ENCODE results near the gene INS.

The INS gene

GRCh38 chr11:2164861-2165555 lies 4.0 kb upstream of the INS start:
- no peak for DNase-seq (ENCODE audit: low read depth in 2 of 2)

- DNase-seq (ENCODE audit: low read depth in 2 of 2), result no peak
These were observed 3.1 kb upstream of the INS start for GRCh38 chr11:2164081-2164480.

DNA sequence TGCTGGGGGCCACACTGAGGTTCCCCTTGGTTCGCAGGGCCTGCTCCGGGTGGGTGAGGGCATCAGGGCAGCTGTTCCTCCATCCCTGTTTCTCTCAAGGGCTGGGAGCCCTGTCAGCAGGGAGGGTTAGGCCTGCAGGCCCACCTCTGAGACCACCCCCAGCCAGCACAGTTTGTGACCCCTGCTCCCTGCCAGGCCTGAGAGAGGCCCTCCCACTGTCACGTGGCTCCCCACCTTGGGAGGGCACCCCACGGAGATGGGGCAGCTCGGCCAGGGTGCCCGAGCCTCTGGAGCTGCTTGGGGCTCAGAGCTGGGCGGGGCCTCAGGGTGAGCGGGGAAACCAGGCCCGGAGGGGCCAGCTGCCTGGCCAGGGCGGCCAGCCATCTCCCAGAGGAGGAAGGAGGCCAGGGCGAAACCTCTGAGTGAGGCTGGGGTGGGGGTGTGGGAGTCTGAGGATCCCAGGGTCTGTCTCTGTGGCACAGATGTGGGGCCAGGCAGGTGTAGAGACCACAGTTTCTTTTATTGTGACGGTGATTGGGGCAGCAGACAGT lies 2.5 kb upstream of the INS start:
- DNase-seq (ENCODE audit: low read depth in 2 of 2), result no peak

- DNase-seq (ENCODE audit: low read depth in 2 of 2), result no peak
These were observed 1.2 kb downstream of the INS start for GRCh38 chr11:2159536-2160413.

DNA sequence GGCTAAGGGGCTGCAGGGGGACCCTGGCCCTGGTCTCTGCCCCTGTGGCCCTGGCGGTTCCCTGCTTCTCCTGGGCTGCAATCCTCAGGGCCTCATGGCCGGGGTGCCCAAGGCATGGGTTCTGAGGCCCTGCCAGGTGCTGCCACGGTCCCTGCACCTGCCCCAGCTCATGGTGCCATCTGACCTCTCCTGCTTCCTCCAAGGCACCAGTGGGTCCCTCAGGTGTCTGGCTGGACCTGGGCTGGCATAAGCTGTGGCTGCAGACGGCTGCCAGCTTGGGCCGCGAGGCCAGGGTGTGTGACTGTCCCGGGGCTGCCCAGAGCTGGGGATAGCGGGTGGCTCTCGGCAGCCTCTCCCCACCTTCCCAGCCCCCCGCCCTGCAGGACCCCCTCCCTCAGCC lies 2.0 kb downstream of the INS start:
- DNase-seq (ENCODE audit: low read depth in 2 of 2), result no peak

DNA sequence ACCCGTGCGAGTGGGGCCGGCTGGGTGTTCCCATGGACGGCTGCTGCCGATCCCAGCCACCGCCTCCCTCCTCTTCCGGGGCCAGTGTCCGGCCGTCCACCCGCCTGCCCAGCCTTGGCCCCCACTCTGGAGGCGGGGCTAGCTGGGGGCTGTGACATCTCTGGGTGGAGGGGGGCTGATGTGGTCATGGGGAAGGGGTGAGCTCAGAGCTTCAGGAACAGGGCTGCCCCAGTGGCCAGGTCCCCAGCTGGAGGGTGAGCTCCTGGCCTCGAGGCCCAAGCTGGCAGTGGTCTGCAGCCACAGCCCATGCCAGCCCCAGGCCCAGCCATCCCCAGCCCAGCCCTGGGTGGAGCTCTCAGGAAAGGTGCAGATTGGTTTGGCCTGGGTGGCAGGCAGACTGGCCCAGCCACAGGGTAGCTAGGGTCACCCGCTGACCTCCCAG lies 2.7 kb downstream of the INS start:
- DNase-seq (ENCODE audit: low read depth in 2 of 2), result no peak

DNA sequence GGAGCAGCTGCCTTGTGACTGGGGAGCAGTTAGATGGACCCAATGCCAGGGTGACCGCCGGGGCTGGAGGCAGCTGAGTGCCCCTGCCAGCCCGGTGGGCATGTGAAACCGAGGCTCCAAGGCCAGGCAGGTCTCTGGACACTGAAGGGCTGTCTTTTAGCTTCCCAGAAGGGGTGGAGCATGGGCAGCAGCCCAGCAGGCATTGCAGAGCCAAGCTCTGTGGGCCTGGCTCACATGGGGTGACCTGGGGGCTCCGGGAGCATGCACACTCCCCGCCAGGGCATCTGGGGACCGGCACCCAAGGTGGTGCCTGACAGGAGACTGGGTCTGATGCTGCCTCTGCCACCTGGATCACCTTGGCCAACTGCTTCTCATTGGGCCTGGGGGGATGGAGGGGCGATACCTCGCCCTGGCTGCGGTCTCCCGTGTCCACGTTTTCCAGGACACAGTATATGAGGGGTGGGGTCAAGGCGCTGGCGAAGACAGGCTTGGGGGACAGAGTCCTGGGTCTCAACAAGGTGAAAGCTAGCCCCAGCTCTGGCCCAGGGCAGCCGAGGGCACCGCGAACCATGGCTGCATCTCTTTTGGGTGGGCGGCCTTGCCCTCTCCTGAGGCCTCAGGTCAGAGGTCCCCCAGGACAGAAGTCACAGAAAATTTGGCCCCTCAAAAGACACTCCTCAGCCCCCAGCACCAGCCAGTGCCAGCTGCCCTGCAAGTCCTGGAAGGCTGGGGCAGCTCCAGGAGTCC lies 3.5 kb downstream of the INS start:
- DNase-seq (ENCODE audit: low read depth in 2 of 2), result no peak

DNA sequence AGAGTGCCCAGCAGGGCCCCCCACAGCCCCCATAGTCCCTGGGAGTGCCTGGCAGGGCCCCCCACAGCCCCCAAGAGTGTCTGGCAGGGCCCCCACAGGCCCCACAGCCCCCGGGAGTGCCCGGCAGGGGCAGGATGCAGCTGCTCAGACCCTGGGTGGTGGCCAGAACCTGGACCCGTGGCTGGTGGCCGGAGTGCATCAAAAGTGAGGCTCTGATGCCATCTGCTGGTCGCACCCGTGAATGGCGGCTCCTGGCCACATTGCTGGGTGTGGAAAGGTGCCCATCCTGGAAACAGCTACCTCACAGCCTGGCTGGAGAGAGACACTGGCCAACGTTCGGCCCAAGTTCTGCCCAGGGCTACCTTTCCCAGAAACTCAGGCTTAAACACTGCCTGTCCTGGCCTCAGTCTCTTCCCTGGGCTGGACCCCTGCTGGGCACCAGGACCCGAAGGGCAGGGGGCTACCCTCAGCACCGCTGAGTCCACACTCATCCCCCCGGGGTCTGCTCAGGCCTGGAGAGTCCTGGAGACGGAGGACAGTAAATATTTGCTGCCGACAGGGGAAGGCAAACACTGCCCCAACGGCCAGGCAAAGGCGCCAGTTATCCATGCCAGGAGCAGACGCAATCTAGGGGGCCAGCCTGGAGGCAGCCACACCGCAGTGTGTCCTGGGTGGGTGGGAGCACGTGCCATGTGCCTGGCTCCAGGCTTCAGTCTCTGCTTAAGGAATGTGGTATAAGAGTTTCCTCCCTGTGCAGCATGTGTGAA lies 4.4 kb downstream of the INS start:
- DNase-seq (ENCODE audit: low read depth in 2 of 2), result peak; percentile 37 to 63

DNA sequence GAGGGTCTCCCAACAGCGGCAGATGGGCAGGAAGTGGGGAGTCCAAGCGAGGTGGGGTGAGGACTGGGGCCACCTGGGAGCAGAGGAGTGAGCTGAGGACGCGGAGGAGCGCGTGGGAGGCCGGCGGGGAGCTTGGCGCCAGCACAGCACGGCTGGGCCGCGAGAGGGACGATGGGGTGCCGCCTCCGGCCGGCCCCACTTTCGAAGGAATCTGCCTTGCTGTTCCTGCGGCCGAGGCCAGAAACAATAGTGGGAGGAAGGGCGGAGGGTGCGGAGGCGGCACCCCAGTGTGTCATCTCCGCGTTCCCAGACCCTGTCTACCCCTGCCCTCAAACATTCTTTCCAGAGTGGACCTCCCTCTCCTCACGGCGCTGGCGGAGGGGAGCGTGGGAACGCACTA lies 5.5 kb downstream of the INS start:
- DNase-seq (ENCODE audit: low read depth in 2 of 2), result no peak

DNA sequence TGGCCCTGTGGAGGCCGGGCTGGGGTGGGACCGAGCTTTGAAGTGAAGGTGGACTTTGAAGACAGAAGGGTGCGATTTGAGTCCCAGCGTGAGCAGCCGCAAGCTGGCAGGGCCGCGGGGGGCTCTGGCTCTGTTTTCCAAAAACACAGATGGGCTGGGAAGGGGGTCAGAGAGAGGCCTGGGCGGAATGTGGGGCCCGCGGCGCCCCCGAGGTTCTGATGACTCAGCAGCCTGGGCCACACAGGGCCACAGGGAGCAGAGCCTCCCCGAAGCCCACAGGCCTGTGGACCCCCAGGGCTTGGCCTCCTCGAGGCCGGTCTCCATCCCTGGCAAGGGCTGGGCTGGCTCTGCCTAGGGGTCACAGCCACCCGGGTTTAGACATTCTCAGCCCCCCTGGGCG lies 6.1 kb downstream of the INS start:
- DNase-seq (ENCODE audit: low read depth in 2 of 2), result no peak

DNA sequence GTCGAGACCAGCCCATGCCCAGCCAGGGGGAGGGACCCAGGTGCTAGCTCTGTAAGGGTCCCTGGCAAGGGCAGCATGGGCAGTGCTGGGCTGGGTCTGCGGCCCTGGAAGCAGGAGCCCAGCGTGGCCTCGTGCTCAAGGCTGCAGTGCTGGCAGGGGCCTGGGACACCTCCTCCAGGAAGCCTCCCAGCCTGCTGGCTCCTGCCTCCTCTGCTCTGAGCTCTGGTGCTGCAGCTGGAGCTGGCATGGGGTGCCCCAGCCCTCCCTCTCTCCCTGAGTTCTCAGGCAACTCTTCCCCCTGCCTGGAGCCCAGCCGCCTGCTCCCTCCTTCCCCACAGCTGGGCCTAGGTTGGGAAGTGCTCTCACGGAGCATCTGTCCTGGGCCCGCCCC lies 6.8 kb downstream of the INS start:
- DNase-seq (ENCODE audit: low read depth in 2 of 2), result no peak

- DNase-seq (ENCODE audit: low read depth in 2 of 2), result no peak
These were observed 7.3 kb downstream of the INS start for GRCh38 chr11:2153581-2154194.

DNA sequence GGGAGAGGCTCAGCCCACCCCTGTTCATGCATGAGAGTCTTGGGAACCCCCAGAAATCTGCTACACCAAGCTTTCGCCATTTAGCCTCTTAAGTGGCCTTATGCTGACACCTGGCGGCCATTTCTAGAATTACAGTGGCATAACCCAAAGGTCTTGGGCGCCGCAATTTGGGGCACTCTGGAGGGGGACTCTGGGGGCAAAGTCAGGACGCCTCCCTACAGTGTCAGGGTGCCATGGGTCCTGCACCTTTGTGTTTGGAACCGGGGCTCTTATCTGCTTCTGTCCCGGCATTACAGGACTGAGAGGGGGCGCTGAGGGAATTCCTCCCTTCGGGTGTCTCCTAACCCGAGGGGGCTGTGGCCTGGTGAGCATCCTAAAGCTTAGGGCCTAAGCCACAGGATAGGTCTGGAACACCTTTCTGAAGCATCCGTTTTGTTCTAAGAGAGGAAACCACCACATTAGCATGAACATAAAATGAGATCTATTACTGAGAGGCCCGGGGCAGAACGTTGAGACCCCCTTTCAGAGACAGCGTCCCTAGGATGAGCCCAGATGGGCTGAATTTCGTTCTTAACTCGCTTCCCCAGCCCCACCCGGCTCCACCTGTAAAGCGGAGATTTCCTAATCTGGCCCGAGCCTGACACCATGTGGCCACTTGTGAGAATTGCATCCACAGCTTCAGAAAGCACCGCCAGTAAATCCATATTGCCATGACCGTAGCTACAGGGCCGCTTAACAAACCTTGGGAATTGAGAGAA lies 9.3 kb downstream of the INS start:
- DNase-seq (ENCODE audit: low read depth in 2 of 2), result peak; percentile 41 to 67

DNA sequence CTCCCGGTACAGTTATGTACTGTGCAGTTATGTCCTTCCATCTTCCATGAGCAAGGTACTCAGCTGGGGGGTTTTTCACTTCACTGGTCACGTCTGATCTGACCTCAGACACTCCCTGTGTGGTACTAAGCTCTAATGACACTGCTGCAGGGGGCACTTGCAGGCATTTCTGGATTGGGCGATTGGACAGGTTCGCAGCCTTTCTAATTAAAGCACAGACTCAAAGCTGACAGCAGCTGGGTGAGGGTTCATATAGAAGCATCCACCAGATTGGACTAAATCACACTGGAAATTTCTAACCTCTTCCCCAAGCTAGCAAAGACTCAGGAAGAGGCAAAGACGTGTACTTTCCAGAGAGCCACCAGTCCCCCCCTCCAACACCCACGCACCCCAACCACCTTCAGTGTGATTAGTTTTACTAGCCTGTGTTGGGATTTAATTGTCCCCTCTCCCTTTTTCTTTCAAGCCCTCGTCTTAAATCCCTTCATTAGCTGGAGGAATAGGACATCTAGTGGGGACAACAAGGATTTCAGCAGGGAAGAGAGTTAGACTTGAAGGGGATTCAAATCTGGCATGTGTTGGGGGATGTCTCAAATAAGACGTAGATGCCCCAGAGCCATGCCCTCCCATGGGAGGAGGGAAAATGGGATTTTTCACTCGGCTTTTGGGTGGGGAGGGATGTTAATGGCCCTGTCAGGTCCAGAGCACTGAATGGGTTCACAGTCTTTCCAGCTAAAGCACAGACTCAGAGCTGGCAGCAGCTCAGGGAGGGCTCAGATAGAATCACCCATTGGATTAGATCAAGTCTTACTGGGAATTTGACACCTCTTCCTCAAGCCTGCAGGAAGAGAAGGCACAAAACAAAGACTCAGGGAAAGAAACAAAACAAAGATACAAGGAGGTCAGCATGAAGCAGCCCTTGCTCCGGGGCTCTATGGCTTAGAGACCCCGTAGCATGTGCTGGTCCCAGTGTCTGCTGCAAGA lies 10.9 kb downstream of the INS start:
- DNase-seq (ENCODE audit: low read depth in 2 of 2), result no peak

- no peak for DNase-seq (ENCODE audit: low read depth in 2 of 2)
These were observed 11.5 kb downstream of the INS start for GRCh38 chr11:2149460-2149859.

DNA sequence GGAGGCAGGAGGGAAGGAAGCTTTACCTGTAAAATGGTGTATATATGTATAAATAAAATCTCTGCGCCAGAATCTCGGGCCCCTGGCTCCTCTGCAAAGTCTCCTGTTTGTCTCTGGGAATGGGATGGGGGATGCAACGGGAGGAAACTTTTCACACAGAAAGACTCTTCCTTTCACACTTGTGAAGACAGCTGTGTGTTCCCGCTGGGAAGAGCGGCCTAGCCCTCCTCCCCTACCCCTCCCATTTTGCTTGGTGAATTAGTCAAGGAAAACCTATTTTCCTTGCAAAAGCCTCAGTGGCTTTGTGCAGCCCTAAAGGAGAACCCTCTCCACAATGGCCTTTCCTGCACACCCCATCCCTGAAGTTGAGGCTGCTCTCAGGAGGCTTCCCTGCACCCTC lies 12.4 kb downstream of the INS start:
- no peak for DNase-seq (ENCODE audit: low read depth in 2 of 2)

- DNase-seq (ENCODE audit: low read depth in 2 of 2), result no peak
These were observed 13.6 kb downstream of the INS start for GRCh38 chr11:2147391-2147790.

- DNase-seq (ENCODE audit: low read depth in 2 of 2), result no peak
These were observed 15.0 kb downstream of the INS start for GRCh38 chr11:2146051-2146450.

All from stimulated activated CD8-positive, alpha-beta memory T cell treated with anti-CD3 and anti-CD28 coated beads, Interleukin-2, amount 100 ng/mL, for 48 hours (primary cell).